Spleen (tissue), 7 donors: ENCODE data around the gene CPED1.

Experiments used
- POLR2A ChIP-seq, 3 donors: fragments of 450-650 bp; IDR thresholded peaks; one replicate each; pipeline ENCODE4 v1.5.1; 2017; ENCODE audit warnings: antibody characterized with exemption in 3 of 3, mild to moderate bottlenecking in 1 of 3
- POLR2AphosphoS5 ChIP-seq, 3 donors: sonication (generic); formaldehyde crosslinking; IDR thresholded peaks; one replicate each; pipeline ENCODE4 v1.5.1; 2017; ENCODE audit warnings: antibody characterized with exemption in 3 of 3
- TF ChIP-seq, protein P1 (sequence below), 11 experiments: fragments of 200-600 bp in 7 of 11; fragments of 450-650 bp in 4 of 11; sonication (generic) in 4 of 11; IDR thresholded peaks in 8 of 11; conservative IDR thresholded peaks in 3 of 11; 1 replicate in 7 of 11; 2 replicates in 4 of 11; pipeline versions ENCODE4 v1.4.0 to v1.8.0; 2016 to 2021; ENCODE audit warnings: antibody characterized with exemption in 11 of 11, inconsistent platforms in 4 of 11, mild to moderate bottlenecking in 1 of 11
- donor health status: DM: no; HTN: no; CAD: no; lungs with moderate emphysema.
- donor health status: DM: no; HTN: no; CAD: no.
- donor health status: DM: no; HTN: no; CAD: no.

DNA sequence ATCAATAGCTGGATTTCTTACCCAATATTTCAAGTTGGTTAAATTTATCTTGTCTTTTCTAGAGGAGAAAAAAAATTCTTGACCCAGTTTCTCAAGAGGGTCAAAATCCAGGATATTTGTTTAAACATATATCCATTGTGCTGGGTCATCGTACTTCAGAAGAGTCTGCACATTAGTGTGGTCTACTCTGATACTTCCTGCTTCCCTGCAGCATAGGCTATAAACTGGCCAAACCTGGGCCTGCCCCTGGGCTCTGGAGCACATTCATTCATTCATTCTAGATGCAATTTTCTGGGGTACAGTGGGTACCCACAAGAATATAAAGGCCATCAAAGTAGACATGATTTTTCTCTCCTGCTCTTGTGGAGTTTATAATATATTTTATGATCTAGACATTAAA, 198.2 kb downstream of the CPED1 start:
- TF ChIP-seq POLR2A (IDR thresholded peaks at IDR 0.05) (no peak), POLR2AphosphoS5 (IDR thresholded peaks at IDR 0.05) (no peak)
- TF ChIP-seq, protein P1, sequence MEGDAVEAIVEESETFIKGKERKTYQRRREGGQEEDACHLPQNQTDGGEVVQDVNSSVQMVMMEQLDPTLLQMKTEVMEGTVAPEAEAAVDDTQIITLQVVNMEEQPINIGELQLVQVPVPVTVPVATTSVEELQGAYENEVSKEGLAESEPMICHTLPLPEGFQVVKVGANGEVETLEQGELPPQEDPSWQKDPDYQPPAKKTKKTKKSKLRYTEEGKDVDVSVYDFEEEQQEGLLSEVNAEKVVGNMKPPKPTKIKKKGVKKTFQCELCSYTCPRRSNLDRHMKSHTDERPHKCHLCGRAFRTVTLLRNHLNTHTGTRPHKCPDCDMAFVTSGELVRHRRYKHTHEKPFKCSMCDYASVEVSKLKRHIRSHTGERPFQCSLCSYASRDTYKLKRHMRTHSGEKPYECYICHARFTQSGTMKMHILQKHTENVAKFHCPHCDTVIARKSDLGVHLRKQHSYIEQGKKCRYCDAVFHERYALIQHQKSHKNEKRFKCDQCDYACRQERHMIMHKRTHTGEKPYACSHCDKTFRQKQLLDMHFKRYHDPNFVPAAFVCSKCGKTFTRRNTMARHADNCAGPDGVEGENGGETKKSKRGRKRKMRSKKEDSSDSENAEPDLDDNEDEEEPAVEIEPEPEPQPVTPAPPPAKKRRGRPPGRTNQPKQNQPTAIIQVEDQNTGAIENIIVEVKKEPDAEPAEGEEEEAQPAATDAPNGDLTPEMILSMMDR (IDR thresholded peaks at IDR 0.05 in 8 of 11, conservative IDR thresholded peaks at IDR 0.05 in 3 of 11): no peak
